Adrenal gland (tissue), 5 donors: ENCODE data around the gene SPATA25.

Experiments
- POLR2A ChIP-seq, 2 donors: fragments of 450-650 bp; IDR thresholded peaks; one replicate each; pipeline ENCODE4 v1.6.1; 2017; ENCODE audit warnings: antibody characterized with exemption in 2 of 2, mild to moderate bottlenecking in 2 of 2, moderate library complexity in 1 of 2
- TF ChIP-seq, protein P1 (sequence below), 6 experiments: fragments of 450-650 bp in 4 of 6; fragments of 200-600 bp in 2 of 6; sonication (generic) in 1 of 6; IDR thresholded peaks; 1 replicate in 5 of 6; 2 replicates in 1 of 6; pipeline versions ENCODE4 v1.5.1 to v1.8.0; 2016 to 2021; ENCODE audit warnings: antibody characterized with exemption in 6 of 6, mild to moderate bottlenecking in 2 of 6, moderate library complexity in 1 of 6
- donor health status: DM: no; HTN: no; CAD: no.

GRCh38 chr20:45908084-45908483, 20.7 kb upstream of the SPATA25 start:
- TF ChIP-seq, protein P1, sequence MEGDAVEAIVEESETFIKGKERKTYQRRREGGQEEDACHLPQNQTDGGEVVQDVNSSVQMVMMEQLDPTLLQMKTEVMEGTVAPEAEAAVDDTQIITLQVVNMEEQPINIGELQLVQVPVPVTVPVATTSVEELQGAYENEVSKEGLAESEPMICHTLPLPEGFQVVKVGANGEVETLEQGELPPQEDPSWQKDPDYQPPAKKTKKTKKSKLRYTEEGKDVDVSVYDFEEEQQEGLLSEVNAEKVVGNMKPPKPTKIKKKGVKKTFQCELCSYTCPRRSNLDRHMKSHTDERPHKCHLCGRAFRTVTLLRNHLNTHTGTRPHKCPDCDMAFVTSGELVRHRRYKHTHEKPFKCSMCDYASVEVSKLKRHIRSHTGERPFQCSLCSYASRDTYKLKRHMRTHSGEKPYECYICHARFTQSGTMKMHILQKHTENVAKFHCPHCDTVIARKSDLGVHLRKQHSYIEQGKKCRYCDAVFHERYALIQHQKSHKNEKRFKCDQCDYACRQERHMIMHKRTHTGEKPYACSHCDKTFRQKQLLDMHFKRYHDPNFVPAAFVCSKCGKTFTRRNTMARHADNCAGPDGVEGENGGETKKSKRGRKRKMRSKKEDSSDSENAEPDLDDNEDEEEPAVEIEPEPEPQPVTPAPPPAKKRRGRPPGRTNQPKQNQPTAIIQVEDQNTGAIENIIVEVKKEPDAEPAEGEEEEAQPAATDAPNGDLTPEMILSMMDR (IDR thresholded peaks at IDR 0.05), result no peak
- no peak for TF ChIP-seq POLR2A (IDR thresholded peaks at IDR 0.05)
